IPS-11a (cell line): ENCODE results near the gene KIF6.
"Not testable (repeated sequence)": the region's sequence is repeated elsewhere in the genome, so short reads cannot be mapped to it uniquely, and the experiment has no call there.

Experiments used
- H3K4me3 ChIP-seq: one replicate; pipeline ENCODE4 v1.5.1; 2013; ENCODE audit warnings: low read depth, low read length, control low read depth

The KIF6 gene

DNA sequence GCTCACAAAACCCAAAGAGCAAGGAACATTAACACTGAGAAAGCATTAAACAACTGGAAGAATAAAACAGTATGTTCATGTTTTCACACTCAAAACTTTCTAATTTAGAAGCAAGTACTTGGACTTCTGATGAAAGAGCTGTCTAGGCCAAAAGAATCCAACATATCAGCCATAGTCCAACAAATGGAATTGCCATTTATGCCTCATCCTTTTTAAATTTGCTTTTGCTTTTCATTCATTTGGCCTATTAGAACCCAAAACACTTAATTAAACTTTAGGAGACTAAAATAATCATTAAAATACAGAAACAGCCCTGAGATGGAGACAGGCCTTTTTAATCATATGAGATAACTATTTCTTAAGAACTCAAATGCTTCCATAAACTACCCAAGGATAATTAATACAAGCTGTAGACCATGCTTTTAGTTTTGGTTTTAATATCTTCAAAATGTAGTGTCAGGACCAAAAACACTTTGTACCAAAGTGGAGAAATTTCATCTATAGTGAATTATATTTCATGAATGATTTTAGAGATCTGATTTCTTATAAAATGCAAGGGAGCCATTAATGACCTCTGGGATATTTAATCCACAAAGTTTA is 166.5 kb downstream of the KIF6 start:
- no peak overlapping the region for H3K4me3 ChIP-seq

DNA sequence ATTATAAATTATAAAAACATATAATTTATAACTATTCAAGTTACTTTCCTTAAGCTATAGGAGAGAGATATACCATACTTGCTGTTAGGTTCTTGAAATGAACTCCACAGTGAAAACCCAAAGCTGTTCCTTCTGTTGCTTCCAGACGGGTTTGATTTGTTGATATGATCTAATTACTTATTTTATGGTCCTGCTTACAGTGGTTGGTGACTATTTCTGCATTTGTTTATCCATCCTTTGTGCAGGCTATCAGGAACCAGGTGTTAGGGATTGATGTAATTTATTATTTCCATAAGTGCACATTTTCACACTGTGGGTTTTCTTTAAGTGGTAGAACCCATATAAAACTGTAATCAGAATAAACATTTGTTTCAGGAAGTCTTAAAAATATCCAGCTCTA is 167.1 kb downstream of the KIF6 start:
- no peak overlapping the region for H3K4me3 ChIP-seq

DNA sequence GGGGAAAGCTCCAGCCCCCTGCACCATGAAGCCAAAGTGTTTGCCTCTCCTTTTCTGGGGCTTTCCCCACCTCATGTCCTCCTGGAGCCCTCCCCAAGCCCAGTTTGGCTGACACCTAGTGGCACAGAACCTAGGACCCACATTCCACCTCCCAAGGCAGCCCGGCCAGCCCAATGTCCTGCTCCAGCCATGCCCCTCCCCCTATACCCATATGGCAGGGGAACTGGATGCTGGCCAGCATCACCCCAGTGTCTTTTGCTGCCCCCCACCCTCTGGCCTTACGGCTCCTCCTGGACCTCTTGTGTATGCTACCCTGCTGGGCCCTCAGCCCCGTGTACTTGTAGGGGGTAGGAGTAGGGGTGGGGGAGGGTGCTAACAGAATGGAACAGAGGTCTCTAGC is 170.1 kb downstream of the KIF6 start:
- H3K4me3 ChIP-seq: no peak overlapping the region

DNA sequence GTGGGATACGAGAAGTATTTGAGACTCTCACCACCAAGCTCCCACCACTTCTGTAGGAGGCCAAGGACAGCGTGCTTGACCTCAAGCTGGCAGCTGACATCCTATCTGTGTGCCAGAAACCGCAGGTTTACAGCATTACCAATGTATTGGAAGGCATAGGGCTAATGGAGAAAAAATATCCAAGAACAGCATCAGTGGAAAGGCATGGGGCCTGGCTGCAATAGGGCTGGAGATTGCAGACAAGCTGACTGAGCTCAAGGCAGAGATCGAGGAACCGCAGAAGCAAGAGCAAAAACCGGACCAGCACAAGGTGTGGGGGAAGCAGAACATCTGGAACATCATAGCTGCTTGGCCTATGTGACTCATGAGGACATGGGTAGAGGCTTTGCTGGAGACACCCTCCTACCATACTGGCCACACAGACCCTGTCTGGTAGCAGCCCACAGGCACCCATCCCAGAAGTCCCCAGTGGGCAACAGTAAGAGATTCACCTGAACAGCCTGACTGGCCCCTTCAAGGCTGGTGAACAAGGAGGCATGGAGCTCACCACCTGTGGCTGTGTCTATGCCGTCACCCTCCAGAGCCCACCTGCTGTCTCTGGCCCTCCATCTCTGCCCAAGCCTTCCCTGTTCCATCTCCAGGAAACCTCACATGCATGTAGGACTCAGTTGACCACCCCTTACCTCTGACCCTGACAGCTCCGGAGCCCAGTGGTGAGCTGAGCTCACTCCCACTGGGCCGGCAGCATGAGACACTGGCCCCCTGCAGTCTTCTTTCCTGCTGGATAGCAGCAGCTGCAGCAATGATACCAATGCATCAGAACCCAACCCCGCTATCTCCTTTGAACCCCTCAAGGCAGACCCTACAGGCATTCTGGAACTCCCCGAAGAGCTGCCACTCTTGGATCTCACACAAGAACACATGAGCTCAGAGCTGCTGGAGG is 171.1 kb downstream of the KIF6 start:
- H3K4me3 ChIP-seq: no peak overlapping the region

DNA sequence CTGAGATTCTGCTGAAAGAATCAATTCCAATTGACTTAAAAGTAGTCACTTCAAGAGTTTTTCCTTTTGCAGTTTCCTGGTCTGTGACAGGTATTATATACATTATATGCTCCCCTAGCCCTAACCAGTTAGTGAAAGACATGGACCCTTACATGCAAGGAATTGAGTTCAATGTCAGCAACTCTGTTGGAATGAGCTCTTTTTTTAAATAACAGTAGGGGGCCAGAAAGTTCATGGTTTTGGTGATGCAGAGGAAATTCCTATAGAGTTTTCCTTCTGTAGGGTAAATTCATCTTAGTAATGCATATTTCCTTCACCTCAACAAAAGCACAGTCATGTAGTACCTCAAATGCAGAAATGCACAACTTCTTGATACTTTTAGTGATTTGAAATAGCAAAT is 172.2 kb downstream of the KIF6 start:
- H3K4me3 ChIP-seq: no peak overlapping the region

DNA sequence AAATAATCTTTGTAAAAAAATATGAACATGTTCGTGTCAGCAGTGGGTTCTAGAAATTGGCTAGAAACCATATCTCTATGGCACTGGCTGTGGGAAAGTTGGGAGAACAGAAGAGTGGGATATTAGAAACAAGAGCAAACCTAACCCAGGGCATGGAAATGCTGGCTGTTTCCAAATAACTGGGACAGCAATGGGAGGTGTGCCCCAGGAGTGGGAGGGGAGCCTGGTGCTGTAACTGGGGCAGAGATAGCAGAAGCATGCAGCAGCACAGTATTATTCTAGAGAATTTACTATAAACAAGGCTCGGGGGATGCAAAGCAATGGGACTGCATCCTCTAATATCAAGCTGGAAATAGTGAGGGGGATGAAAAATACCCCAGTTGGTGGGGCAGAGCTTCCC is 175.0 kb downstream of the KIF6 start:
- no peak overlapping the region for H3K4me3 ChIP-seq

DNA sequence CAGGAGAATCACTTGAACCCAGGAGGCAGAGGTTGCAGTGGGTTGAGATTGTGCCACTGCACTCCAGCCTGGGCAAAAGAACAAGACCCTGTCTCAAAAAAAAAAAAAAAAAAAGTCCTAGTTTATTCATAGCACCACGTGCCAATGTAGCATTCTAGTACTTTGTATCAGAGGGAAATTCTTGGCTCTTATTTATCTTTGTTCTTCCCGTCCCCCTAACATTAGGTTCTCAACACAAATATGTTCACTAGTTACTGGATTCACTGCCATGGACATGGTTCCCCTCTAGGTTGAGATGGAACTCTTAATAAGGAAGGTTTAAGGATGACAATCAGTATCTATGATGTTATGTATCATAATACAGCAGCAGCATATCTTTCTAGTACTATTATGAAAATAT is 178.5 kb downstream of the KIF6 start:
- H3K4me3 ChIP-seq: no peak overlapping the region

DNA sequence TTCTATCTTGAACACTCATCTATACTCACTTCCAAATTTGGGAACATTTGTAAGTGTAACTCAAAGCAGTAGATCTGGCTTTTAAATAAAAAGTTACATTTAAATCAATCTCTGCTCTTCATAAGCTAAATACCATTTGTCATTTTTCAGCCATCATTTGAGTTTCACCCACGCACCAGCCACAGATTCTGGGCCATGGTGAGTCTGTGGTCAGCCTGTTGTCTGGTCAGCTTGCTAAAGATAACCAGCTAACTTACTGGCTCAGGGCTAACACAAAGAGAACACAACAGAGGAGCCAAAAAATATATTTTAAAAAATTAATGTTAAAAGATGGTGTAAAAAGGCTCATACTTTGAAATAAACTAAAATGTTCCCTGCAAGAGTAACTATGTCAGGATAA is 181.3 kb downstream of the KIF6 start:
- H3K4me3 ChIP-seq: no peak overlapping the region

DNA sequence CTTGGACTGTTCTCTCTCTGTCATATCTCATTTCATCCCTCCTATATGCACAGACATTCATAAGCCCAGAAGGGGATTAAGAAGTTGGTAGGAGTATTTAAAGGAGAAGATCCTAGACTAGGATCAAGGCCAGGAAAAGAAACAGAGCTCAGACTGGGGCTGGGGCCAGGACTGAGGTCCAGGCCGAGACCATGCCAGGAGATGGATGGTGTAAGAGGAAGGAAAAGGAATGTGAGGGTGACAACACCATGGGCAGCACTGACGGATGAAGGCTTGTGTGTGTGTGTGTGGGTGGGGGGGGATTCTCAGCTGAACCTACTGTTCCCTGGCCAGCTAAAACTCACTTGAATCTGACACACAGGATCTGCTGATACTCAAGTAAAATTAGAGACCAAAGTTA is 182.1 kb downstream of the KIF6 start:
- no peak overlapping the region for H3K4me3 ChIP-seq

DNA sequence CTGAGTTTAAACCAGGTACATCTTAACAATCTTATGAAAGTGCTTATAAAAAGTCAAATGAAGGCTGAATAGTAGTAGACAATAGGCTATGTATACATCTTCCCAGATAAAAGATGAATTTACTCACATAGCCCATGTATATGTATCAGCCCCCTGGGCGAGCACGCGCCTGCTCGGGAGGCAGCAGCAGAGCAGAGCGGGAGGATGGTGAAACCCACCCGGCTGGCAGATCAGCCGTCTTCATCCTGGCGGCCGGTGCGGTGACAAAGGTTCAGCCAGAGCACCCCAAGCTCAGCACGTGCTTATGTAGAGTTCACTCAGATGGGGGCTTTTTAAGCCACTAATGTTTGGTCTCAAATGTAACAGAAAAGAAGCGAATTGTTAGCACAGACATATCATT is 184.8 kb downstream of the KIF6 start:
- H3K4me3 ChIP-seq: no peak overlapping the region

DNA sequence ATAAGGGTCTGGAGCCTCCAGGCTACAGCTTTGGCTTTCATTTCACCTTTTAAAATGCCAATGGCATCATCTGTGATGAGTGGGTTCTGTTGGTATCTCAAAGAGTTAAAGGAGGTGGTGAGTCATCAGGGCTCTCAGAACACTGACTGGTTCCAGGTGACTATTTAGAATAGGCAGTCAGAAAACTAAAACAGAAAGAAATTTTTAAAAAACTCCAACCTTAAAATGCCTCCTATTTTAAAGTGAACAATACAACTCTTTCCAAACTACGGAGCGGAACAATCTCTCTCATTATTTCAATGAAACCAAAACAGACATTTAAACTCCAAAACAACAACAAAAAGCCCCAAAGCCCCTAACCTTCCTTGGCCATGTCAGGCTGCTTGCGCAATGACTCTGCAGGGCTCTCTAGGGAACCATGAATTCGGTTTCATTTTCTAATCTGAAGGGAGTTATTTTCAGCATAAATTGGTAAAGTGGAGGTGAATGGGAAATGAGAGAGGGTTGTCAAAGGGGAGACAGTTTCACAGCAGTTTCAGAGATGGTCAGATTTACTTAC is 194.9 kb downstream of the KIF6 start:
- H3K4me3 ChIP-seq: no peak overlapping the region

DNA sequence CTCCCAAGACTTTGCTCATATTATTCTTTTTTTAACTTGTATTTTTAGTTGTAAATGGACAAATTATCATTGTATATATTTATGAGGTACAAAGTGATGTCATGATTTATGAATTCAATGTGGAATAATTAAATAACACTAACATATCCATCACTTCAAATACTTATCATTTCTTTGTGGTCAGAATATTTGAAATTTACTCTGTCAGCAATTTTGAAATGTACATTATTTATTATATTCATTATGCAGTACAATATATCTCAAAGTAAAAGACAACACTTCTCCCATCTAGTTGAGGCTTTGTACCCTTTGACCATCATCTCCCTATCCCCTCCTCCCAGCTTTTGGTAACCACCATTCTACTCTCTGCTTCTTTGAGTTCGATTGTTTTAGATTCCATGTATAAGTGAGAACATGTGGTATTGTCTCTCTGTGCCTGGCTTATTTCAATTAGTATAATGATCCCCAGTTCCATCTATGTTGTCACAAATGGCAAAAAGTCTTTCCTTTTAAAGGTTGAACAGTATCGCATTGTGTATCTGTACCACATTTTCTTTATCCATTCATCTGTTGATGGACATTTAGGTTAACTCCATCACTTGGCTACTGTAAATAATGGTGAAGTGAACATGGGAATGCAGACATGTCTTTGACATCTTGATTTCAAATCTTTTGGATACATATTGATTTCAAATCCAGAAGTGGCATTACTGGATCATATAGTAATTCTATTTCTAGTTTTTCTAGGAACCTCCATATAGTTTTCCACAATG is 197.2 kb downstream of the KIF6 start:
- H3K4me3 ChIP-seq: no peak overlapping the region

DNA sequence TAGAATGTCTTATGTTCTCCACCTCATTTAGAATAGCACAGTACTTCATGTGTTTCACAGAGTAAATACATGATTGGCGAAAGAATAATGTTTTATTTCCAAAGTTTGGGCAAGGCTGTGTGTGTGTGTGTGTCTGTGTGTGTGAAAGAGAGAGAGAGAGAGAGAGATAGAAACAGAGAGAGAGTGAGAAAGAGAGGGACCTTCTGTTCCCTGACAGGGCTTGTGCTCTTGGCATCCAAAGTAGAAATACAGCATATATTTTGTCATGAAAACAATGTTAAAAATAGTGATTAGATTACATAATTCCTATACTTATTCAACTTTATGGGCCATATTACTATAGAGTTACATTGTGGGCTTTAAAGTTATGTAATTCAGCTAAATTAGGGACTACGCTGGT is 201.2 kb downstream of the KIF6 start:
- no peak overlapping the region for H3K4me3 ChIP-seq

DNA sequence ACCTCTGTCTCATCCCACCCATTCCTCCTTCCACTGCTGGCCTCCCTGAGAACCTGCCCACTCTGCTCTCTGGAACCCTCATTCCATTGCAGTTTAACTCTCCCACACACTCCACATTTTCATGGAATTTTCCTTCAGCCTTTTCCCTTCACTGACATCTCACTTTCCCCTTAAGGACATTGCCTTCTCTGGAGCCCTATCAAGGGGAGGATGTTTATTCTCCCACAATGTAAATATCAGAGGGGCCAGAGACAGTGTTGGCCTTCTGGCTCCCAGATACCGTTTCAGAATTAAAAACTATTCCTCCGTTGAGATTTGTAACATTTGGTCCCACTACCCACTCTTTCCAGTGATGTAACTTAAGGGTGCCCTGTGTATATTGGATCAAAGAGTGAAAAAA is 203.2 kb downstream of the KIF6 start:
- no peak overlapping the region for H3K4me3 ChIP-seq

DNA sequence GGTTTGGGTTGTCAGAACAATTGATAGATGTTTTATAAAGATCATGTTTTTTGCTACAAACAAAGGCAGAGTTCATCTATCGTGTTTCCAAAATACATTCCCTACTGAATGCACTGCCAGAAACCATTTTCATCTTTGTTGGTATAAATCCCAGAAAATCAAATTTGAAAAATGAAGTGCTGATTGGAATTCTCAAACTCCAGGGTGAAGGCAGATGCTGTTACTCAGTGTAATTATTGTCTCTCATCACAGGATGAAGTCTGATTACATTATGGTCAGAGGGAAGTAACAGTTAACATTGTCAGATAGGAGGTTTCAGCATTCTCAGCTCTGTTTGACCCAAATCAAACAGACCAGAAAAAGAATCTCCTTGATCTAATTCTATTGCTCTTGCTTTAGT is 204.3 kb downstream of the KIF6 start:
- H3K4me3 ChIP-seq: no peak overlapping the region

DNA sequence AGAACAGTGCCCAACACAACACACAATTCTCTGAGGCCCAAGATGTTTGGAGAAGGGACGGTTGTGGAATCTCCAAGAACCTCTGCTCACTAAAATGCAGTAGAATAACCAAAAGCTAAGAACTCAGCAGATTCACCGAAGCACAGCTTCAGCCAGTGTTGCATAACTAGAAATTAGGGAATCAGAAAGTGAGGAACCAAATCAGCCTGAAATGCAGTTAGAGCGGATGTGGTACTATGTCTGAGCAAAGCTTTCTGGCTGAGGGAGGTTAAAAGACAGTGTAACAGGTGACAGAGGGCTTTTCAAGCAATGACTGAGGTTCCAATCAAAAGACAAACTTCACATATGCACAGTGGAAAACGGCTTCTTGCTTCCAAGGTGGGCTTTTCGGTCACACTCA is 204.8 kb downstream of the KIF6 start:
- H3K4me3 ChIP-seq: no peak overlapping the region

DNA sequence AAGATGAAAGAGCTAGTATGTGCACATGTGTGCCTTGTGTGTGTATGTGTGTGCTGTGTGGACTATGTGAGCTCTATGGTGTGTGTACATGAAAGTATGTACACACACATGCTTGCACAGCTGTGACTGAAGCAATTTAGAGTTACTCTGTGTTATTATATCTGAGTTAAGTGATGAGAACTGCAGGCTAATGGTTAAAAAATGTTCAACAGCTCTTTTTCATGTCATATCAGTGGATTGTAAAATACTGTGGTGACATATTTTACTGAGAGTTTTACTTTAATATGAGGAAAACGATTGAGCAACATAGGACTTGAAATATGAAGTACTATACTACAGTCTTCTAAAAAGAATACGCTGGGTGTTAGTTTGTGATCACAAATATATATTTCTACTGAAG is 207.0 kb downstream of the KIF6 start:
- no peak overlapping the region for H3K4me3 ChIP-seq

DNA sequence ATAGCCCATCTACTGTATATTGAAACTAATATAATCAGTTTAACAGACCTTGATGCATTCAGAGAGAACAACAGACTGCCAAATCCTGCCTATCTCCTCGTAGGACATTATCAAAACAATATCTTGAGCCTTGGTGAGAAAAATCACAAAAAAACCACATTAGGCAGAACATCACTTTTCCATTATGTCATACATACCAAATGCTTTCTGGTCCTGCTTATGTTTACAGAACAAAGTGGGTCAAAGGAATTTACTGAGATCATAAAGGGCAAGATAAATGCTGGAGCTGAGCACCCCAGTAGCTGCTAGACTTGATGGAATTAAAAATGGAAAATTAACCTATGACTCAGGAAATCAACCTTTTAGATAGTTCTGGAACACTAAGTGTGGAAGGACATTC is 207.5 kb downstream of the KIF6 start:
- H3K4me3 ChIP-seq: no peak overlapping the region

DNA sequence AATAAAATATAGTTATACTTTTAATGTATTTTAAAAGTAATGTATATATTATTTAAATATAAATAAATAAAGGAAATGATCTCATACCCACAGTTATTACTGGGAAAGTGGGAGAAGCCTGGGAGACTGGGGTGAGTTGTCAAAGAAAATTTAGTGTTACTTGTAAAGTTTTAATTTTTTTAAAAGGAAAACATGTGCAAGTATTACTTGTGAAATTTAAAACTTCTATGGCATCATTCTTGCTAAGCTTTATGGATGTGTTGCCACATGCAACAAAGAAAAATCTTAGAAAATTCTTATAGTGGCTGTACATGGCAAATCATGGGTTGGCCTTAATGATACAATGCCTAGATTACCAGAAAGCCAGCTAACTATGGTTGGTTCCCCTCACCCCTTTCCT is 208.7 kb downstream of the KIF6 start:
- H3K4me3 ChIP-seq: no peak overlapping the region

DNA sequence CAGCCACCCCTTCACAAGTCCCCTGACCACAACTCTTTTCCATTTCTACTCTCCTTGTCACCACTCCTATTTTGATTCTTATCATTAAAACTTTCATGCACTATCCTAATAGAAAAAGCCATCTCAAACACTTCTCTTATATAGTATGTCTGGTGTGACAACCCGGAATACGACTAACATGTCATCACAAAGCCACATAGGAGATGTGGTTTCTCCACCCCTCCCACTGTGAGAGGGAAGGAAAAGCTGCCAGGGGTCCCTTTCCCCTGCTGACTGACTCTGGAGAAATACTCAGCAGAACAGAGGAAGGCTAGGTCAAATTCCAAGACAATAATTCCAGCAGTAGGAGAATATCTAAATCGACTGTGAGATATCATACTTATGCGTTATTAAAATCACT is 209.7 kb downstream of the KIF6 start:
- no peak overlapping the region for H3K4me3 ChIP-seq

DNA sequence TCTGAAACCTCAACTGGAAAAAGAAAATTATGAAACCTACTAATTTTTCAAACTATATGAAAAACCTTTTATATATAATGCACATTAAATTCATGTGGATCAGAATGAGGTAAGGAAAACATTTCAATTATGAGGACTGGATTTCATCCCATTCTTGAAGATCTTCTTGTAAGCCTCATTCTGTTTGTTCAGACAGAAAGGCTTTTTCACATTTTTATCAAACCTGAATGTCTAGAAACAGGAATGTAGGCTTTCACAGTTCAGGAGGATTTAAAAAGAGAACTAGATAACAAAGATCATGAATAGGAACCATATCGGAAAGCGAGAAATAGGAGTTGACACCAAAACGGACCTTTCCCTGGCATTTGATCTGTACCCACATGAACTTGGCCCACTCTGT is 210.2 kb downstream of the KIF6 start:
- no peak overlapping the region for H3K4me3 ChIP-seq

DNA sequence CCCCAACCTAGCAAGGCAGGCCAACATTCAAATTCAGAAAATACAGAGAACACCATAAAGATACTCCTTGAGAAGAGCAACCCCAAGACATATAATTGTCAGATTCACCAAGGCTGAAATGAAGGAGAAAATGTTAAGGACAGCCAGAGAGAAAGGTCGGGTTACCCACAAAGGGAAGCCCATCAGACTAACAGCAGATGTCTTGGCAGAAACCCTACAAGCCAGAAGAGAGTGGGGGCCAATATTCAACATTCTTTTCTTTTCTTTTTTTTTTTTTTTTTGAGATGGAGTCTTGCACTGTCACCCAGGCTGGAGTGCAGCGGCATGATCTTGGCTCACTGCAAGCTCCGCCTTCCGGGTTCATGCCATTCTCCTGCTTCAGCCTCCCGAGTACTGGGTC is 215.4 kb downstream of the KIF6 start:
- not testable (repeated sequence) for H3K4me3 ChIP-seq
